Effector memory CD8-positive, alpha-beta T cell (primary cell): ENCODE data around the gene KCNT2.
A peak's percentile ranks its signal among the peaks of the same experiment; 100 is the strongest.

Experiments
- ATAC-seq: fragments of 150-1000 bp; cut with Tn5 transposase; replicated peaks from 2 replicates; pipeline ENCODE4 v1.10.0; 2021; ENCODE audit warnings: mild to moderate bottlenecking, moderate library complexity
- DNase-seq, 3 experiments: peaks; one replicate each; pipeline ENCODE4 v3.0.0; 2021
- H3K27ac Mint-ChIP-seq, 2 donors: one replicate each; pipeline ENCODE4 v1.8.0; 2022; ENCODE audit warnings: mild to moderate bottlenecking in 2 of 2, mixed read lengths in 2 of 2, moderate library complexity in 2 of 2
- H3K27me3 Mint-ChIP-seq, 2 donors: one replicate each; pipeline ENCODE4 v1.8.0; 2022; ENCODE audit warnings: mixed read lengths in 2 of 2
- H3K36me3 Mint-ChIP-seq: one replicate; pipeline ENCODE4 v1.8.0; 2022; ENCODE audit warnings: mild to moderate bottlenecking, moderate library complexity, mixed read lengths; ENCODE audit not compliant: insufficient read depth
- H3K4me1 Mint-ChIP-seq, 2 donors: one replicate each; pipeline ENCODE4 v1.8.0; 2022; ENCODE audit warnings: low read depth in 2 of 2, mixed read lengths in 2 of 2
- H3K4me3 Mint-ChIP-seq, 2 donors: one replicate each; pipeline ENCODE4 v1.8.0; 2022; ENCODE audit warnings: mild to moderate bottlenecking in 2 of 2, mixed read lengths in 2 of 2, moderate library complexity in 2 of 2
- H3K9me3 Mint-ChIP-seq, 2 donors: one replicate each; pipeline ENCODE4 v1.8.0; 2022; ENCODE audit warnings: mixed read lengths in 2 of 2

The KCNT2 gene

GRCh38 chr1:196623079-196623478 lies 14.8 kb upstream of the KCNT2 start:
- no peak overlapping the region for H3K4me3 Mint-ChIP-seq
- H3K9me3 Mint-ChIP-seq: peaks cover 1 to 2% of the 10 kb centered on the region in 2 donors
- H3K27ac Mint-ChIP-seq: no peak overlapping the region
- no peaks in the 10 kb centered on the region for H3K36me3 Mint-ChIP-seq
- H3K4me1 Mint-ChIP-seq: no peaks in the 10 kb centered on the region
- H3K27me3 Mint-ChIP-seq: no peaks in the 10 kb centered on the region
- DNase-seq (no peak), ATAC-seq (no peak)

GRCh38 chr1:196619721-196620120 lies 11.5 kb upstream of the KCNT2 start:
- DNase-seq: no peak

GRCh38 chr1:196611873-196612272 lies 3.6 kb upstream of the KCNT2 start:
- DNase-seq: no peak
- ATAC-seq: no peak
- peaks cover 19 to 20% of the 10 kb centered on the region in 2 donors for H3K27me3 Mint-ChIP-seq
- H3K9me3 Mint-ChIP-seq: peaks cover 0 to 7% of the 10 kb centered on the region in 2 donors
- H3K4me3 Mint-ChIP-seq: no peak overlapping the region
- peaks cover 5 to 7% of the 10 kb centered on the region in 2 donors for H3K4me1 Mint-ChIP-seq
- peaks cover 2% of the 10 kb centered on the region for H3K36me3 Mint-ChIP-seq
- no peak overlapping the region for H3K27ac Mint-ChIP-seq

More at GRCh38 chr1:196619721-196620120, 11.5 kb upstream of the KCNT2 start:
- Mint-ChIP-seq H3K9me3 (no peaks in the 10 kb centered on the region), H3K4me1 (no peaks in the 10 kb centered on the region), H3K36me3 (no peaks in the 10 kb centered on the region), H3K4me3 (no peak overlapping the region), H3K27me3 (no peaks in the 10 kb centered on the region), H3K27ac (no peak overlapping the region)
- ATAC-seq: no peak

GRCh38 chr1:196609370-196609737 lies 1.1 kb upstream of the KCNT2 start:
- Mint-ChIP-seq H3K4me1 (peaks cover 5 to 7% of the 10 kb centered on the region in 2 donors), H3K4me3 (peak overlapping the region in 1 of 2 donors; percentile 77), H3K9me3 (peaks cover 0 to 7% of the 10 kb centered on the region in 2 donors), H3K27ac (no peak overlapping the region), H3K36me3 (peaks cover 2% of the 10 kb centered on the region), H3K27me3 (peaks cover 19% of the 10 kb centered on the region in 2 donors)
- DNase-seq (no peak), ATAC-seq (peak; percentile 9)

- peaks cover 0 to 5% of the 10 kb centered on the region in 2 donors for H3K9me3 Mint-ChIP-seq
- peaks cover 5 to 7% of the 10 kb centered on the region in 2 donors for H3K4me1 Mint-ChIP-seq
- peak overlapping the region in 1 of 2 donors; percentile 7 for H3K27ac Mint-ChIP-seq
- peaks cover 2% of the 10 kb centered on the region for H3K36me3 Mint-ChIP-seq
- H3K27me3 Mint-ChIP-seq: peaks cover 15 to 19% of the 10 kb centered on the region in 2 donors
- H3K4me3 Mint-ChIP-seq: peak overlapping the region; percentile 34 to 77
- no peak for DNase-seq
- no peak for ATAC-seq
These were observed 259 bp downstream of the KCNT2 start for GRCh38 chr1:196607981-196608380.

- Mint-ChIP-seq H3K27me3 (peaks cover 9 to 11% of the 10 kb centered on the region in 2 donors), H3K9me3 (no peaks in the 10 kb centered on the region), H3K27ac (no peak overlapping the region), H3K4me3 (no peak overlapping the region), H3K4me1 (peaks cover 5% of the 10 kb centered on the region in 2 donors), H3K36me3 (no peaks in the 10 kb centered on the region)
- ATAC-seq (no peak), DNase-seq (no peak)
These were observed 4.6 kb downstream of the KCNT2 start for GRCh38 chr1:196603651-196604050.

GRCh38 chr1:196598942-196599748 lies 9.1 kb downstream of the KCNT2 start:
- no peak for ATAC-seq
- no peak for DNase-seq
- Mint-ChIP-seq H3K36me3 (no peaks in the 10 kb centered on the region), H3K27me3 (no peaks in the 10 kb centered on the region), H3K4me3 (no peak overlapping the region), H3K27ac (no peak overlapping the region), H3K4me1 (no peaks in the 10 kb centered on the region), H3K9me3 (no peaks in the 10 kb centered on the region)

- Mint-ChIP-seq H3K4me1 (no peaks in the 10 kb centered on the region), H3K36me3 (no peaks in the 10 kb centered on the region), H3K27ac (no peak overlapping the region), H3K27me3 (no peaks in the 10 kb centered on the region), H3K9me3 (no peaks in the 10 kb centered on the region), H3K4me3 (no peak overlapping the region)
- DNase-seq: no peak
- ATAC-seq: no peak
These were observed 13.5 kb downstream of the KCNT2 start for GRCh38 chr1:196594700-196595099.

GRCh38 chr1:196593955-196594354 lies 14.3 kb downstream of the KCNT2 start:
- no peak overlapping the region for H3K4me3 Mint-ChIP-seq
- H3K4me1 Mint-ChIP-seq: no peaks in the 10 kb centered on the region
- no peak for ATAC-seq

GRCh38 chr1:196590959-196591358 lies 17.3 kb downstream of the KCNT2 start:
- ATAC-seq: no peak
- Mint-ChIP-seq H3K4me1 (no peaks in the 10 kb centered on the region), H3K9me3 (no peaks in the 10 kb centered on the region), H3K4me3 (no peak overlapping the region), H3K27ac (no peak overlapping the region), H3K36me3 (no peaks in the 10 kb centered on the region), H3K27me3 (no peaks in the 10 kb centered on the region)
- DNase-seq: no peak

More at GRCh38 chr1:196593955-196594354, 14.3 kb downstream of the KCNT2 start:
- Mint-ChIP-seq H3K36me3 (no peaks in the 10 kb centered on the region), H3K27ac (no peak overlapping the region), H3K27me3 (no peaks in the 10 kb centered on the region), H3K9me3 (no peaks in the 10 kb centered on the region)
- no peak for DNase-seq

GRCh38 chr1:196590012-196590708 lies 18.1 kb downstream of the KCNT2 start:
- no peak overlapping the region for H3K27ac Mint-ChIP-seq
- no peaks in the 10 kb centered on the region for H3K9me3 Mint-ChIP-seq

GRCh38 chr1:196584696-196585095 lies 23.5 kb downstream of the KCNT2 start:
- Mint-ChIP-seq H3K9me3 (peaks cover 0 to 1% of the 10 kb centered on the region in 2 donors), H3K27me3 (no peaks in the 10 kb centered on the region), H3K27ac (no peak overlapping the region), H3K36me3 (no peaks in the 10 kb centered on the region), H3K4me1 (no peaks in the 10 kb centered on the region), H3K4me3 (no peak overlapping the region)
- DNase-seq: no peak
- no peak for ATAC-seq

More at GRCh38 chr1:196590012-196590708, 18.1 kb downstream of the KCNT2 start:
- ATAC-seq (no peak), DNase-seq (no peak)
- Mint-ChIP-seq H3K4me1 (no peaks in the 10 kb centered on the region), H3K36me3 (no peaks in the 10 kb centered on the region), H3K4me3 (no peak overlapping the region), H3K27me3 (no peaks in the 10 kb centered on the region)

- DNase-seq (no peak), ATAC-seq (no peak)
- H3K27me3 Mint-ChIP-seq: peaks cover 0 to 8% of the 10 kb centered on the region in 2 donors
- H3K4me1 Mint-ChIP-seq: no peaks in the 10 kb centered on the region
- no peak overlapping the region for H3K27ac Mint-ChIP-seq
- no peaks in the 10 kb centered on the region for H3K36me3 Mint-ChIP-seq
- no peaks in the 10 kb centered on the region for H3K9me3 Mint-ChIP-seq
- H3K4me3 Mint-ChIP-seq: no peak overlapping the region
These were observed 30.9 kb downstream of the KCNT2 start for GRCh38 chr1:196577386-196577785.

GRCh38 chr1:196573226-196573625 lies 35.0 kb downstream of the KCNT2 start:
- ATAC-seq (no peak), DNase-seq (no peak)
- Mint-ChIP-seq H3K9me3 (peaks cover 0 to 1% of the 10 kb centered on the region in 2 donors), H3K27ac (no peak overlapping the region), H3K4me3 (no peak overlapping the region), H3K4me1 (no peaks in the 10 kb centered on the region), H3K36me3 (no peaks in the 10 kb centered on the region), H3K27me3 (peaks cover 0 to 8% of the 10 kb centered on the region in 2 donors)
